HG02885 (cell line): ENCODE results near the gene HOXD10.

Source experiments
- ATAC-seq: cut with Tn5 transposase; IDR thresholded peaks from one replicate; pipeline ENCODE4 v1.9.1; 2021; ENCODE audit warnings: mild to moderate bottlenecking; ENCODE audit not compliant: unreplicated experiment, poor library complexity

Gene HOXD10

DNA sequence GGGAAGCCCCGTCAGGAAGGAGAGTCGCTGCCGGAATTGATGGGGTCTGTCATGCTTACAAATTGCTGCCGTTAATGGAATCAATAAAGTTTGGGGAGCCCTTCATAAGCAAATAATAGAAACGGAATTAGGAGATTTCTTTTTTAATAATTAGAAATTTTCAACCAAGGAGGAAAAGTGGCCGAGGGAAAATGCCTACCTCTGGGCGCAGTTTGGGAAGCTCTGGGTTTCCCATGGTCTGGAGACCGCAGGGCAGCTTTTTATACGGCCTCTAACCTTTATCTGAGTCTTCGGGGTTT lies 34.1 kb upstream of the HOXD10 start:
- ATAC-seq: no peak

DNA sequence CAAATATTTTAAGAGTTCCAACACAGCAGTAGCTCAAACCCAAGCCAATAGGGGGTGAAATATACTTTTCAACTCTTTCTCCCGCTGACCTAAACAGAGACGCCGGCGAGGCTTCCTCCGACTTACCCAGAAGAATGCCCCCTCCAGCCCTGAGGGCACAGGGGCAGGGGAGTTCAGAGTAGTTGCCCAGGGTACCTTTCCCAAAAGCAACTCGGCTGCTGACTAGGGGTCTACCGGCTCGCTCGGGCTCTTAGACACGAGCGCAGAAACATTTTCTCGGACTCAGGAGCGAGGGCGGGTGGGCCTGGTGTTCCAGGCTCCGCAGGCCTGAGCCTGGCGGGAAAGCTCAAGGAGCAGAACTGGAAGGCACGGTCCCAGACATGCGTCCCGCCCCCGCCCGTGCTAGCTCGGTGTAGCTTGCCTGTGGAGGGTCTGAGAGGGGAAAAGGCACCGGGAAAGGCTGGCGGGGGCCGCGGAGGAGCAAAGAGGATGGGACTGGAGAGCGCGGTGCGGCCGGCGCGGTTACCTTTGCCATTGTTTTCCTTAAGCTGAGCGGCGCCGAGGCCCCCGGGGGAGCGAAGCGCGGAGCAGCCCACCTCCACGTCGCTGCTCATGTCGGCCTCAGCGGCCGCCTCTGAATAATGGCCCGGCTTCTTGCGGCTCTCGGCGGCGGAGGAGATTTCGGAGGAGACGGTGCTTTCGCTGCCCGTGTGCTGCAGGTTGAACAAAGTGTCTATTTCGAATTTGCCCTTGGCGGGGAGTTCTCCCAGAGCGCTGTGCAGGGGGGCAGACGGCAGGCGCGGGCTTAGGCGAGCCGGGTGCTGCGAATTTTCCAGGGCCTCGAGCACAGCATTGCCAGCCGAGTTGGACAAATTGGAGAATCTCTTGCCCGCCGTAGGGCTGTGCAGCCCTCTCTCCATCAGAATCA lies 33.5 kb upstream of the HOXD10 start:
- ATAC-seq: no peak

DNA sequence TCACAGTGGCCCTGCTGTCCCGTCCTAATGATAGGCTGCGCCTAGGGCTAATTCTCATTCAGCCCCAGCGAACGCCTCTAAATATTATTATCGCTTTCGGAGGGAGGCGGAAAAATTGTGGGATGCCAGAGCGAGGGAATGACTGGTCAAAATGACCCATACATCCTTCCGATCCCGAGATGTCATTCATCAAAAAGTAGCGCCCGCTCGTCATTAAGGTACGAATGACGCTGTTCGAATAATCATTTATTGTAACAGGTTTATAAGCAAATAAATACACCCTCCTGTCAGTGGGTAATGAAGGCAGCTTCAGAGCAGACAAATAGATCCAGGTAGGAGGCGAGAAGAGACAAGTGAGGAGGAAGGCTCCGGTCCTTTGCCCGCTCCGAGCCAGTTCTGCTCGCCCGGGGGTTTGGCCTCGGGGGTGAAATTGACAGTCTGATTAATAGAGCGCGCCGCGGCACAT lies 32.7 kb upstream of the HOXD10 start, which contains the start of gene EVX2:
TSS of gene EVX2 (minus strand) at position 167 of the 466 bp plus-strand sequence. CDS start 186 bp downstream, outside the sequence.
- no peak for ATAC-seq

- no peak for ATAC-seq
Observed at GRCh38 chr2:176084611-176085119, 31.9 kb upstream of the HOXD10 start.

- ATAC-seq: no peak
Observed at GRCh38 chr2:176085120-176085788, 31.3 kb upstream of the HOXD10 start.

GRCh38 chr2:176085861-176086771 lies 30.5 kb upstream of the HOXD10 start:
- ATAC-seq: no peak

- no peak for ATAC-seq
Observed at GRCh38 chr2:176087330-176088047, 29.1 kb upstream of the HOXD10 start.

DNA sequence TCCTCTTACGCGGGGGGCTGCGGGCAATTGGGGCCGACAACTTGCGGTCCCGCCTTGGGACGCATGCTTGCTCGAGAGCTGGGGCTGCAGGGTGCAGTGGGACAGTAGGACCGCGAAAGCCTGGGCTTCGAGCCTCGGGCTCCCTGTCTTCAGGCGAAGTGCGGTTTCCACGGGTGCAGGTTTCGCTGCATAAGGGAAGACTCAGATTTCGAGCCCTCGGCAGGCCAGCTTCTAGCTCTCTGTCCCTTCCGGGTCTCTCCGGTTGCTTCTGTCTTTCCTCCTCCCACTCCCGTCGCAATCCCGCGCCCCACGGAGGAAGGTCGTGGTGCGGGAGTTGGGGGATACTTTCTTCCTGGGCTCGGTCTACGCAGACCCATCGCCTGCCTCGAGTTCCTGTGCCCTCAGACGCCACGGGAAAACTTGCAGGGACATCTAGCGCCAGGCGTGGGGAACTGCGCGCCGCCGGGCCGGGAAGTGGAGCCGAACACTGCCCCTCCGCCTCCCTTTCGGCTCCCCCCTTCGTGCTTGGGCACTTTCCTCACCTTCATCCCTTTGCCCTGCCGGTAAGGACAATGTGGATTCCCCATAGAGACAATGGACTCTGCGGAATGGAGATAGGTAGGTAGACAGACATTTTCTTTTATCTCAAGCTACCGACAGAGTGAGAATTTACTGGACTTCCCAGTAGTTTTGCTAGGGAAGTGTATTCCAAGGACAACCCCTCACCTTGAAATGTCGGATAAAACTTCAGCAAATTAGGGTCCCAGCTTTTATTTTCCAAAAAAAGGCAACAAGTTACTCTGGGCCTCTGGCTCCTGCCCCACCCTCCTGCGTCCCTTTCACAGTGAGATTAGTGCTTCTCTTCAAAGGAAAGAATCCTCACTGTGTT lies 28.3 kb upstream of the HOXD10 start:
- peak; percentile 48 for ATAC-seq

DNA sequence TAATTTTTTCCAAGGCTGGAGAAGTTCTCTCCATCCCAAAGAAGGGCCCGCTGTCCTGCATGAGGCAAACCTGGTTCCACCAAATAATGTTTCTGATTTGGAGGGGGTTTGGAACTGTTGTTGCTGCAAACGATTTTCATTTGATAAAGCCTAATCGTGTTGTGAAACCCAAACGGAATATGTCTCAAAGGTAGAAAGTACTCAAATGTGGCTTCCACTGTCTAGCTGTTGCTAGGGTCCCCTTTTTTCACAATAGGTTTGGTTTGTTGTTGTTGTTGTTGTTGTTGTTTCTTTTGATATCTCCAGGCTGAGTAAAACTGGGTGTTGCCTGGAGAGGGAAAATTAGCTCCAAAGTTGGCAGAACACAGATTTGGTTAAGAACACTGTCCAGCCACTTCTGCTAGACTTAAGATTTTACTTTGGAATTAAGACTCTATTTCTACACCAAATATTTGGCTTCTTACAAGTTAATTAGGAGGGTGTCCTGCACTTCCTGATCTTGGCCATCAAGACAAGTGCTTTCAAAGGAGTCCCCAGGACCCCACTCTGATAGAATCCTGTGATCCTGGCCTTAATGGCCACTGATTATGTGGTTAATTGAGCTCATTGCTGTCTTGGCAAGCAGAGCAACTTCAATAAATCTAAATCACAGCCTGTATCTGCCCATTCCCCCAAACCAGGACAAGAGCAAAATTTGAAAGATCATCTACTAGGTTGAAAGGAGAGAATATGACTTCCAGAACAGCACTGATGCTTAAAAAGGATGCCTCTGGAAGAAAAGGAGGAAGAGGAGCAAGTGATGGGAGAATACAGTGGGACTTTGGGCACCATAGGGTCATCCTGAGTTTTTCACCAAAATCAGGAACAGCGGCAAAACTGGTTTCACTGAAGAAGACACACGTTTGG lies 27.4 kb upstream of the HOXD10 start:
- no peak for ATAC-seq

- ATAC-seq: no peak
Observed at GRCh38 chr2:176089843-176090395, 26.7 kb upstream of the HOXD10 start.

GRCh38 chr2:176090862-176091261 lies 25.7 kb upstream of the HOXD10 start:
- ATAC-seq: no peak

DNA sequence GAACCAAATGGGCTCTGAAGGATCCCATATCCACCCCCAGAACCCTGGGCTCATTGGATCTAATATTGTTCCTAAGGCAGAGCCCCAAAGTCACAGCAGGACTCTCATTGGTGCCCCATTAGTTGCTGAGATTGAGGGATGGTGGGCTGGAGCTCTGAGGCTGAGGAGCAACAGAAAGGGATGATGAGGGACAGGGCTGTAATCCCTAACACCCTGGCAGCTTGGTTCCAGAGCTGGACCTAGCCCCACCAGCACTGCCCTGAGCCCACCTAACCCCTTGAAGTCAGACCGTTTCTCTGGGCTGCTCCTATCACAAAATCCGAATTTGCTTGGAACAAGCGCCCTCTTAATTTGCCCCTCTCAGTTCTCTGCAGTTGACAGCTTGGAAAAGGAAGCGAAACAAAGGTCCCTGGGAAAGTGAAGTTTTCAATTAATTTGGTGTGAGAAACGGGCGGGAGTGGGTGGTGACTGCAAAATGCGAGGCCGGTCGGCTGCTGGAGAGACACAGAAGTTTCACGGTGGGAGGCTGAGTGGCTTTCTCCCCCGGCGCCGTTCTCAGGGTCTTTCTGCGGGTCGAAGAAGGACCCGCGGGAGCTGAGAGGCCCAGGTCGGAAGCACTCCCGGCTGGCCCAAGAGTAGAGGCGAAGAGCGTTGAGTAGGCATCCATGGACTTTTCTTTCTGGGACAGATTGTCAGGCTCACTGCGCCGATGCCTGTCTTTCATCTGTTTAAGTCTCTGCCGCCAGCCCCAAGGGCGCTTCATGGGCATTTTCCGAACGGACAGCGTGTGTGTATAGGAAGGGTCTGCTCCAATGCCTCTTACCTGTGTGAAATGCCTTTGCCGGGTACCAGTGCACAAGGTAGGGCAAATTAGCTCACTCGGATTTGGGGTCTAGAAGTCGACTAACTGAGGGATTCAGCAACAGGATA lies 25.0 kb upstream of the HOXD10 start:
- ATAC-seq: no peak

DNA sequence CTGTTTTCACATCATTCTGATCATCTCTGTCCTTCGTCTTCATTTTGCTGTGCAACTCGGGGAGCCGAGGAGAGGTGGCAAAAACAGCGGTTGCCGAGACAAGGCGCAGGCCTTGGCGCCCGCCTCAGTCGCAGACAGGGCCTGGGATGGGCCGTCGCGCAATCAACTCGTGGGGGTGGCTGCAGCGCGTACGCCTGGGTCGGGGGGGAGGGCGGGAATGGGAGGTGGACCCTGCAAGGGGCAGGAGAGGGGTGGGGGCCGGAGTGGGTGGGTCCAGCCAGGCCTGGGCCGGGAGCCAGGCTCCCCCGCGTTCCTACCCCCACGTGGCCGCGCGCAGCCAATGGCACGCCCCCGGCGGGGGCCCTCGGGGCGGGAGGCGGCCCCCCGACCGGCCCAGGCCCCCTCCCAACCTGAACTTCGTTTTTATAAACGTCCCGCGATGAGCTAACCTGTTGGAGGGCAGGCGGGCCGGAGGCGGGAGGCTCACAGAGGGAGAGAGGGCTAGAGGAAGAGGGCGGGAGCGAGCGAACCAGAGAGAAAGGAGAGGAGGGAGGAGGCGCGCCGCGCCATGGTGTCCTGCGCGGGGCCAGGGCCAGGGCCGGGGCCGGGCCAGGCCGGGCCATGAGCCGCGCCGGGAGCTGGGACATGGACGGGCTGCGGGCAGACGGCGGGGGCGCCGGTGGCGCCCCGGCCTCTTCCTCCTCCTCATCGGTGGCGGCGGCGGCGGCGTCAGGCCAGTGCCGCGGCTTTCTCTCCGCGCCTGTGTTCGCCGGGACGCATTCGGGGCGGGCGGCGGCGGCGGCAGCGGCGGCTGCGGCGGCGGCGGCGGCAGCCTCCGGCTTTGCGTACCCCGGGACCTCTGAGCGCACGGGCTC lies 24.1 kb upstream of the HOXD10 start, which contains the start of gene HOXD13:
TSS of gene HOXD13 (plus strand) at position 452 of the 875 bp plus-strand sequence. CDS start at position 622, 170 bp downstream.
- ATAC-seq: no peak

GRCh38 chr2:176093145-176093897 lies 23.3 kb upstream of the HOXD10 start:
- ATAC-seq: no peak

DNA sequence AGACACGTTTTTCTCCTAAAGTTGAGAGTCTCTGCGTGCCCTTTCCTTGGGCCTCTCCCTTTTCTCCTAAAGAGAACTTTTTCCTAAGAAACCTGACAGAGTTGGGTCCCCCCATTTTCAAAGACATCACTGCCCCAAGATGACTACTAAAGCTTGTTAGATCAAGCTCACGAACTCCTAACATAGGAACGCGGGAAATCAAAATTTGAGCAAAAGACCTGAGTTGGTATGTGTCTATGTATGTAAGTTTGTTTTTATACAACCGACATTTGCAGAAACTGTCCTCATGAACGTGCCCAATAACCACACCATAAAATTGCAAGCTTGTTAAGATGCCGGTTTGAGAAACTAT lies 22.7 kb upstream of the HOXD10 start:
- no peak for ATAC-seq
